ENCODE results near the gene CEACAM1.
"Not testable (repeated sequence)": the region's sequence is repeated elsewhere in the genome, so short reads cannot be mapped to it uniquely, and the experiment has no call there.

Gene CEACAM1

DNA sequence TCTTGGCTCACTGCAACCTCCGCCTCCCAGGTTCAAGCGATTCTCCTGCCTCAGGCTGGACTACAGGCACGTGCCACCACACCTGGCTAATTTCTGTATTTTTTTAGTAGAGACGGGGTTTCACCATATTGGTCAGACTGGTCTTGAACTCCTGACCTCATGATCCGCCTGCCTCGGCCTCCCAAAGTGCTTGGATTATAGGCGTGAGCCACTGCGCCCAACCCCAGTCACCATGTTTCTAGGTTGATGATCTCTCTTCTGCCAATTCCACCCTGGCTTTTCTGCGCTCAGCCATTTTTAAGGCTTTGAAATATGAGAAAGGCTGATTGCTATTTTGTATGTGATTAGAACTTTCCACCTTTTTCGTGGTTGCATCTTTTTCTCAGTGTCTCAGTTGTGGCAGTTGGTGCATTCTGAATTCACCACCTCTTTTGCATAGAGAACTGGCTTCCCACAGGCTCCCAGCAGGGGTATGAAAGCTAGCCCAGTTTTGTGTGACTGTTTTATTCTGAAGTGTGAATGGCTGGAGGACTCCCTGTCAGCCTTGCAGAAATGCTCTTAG is 15.5 kb downstream of the CEACAM1 start:
- DNase-seq: no peak

DNA sequence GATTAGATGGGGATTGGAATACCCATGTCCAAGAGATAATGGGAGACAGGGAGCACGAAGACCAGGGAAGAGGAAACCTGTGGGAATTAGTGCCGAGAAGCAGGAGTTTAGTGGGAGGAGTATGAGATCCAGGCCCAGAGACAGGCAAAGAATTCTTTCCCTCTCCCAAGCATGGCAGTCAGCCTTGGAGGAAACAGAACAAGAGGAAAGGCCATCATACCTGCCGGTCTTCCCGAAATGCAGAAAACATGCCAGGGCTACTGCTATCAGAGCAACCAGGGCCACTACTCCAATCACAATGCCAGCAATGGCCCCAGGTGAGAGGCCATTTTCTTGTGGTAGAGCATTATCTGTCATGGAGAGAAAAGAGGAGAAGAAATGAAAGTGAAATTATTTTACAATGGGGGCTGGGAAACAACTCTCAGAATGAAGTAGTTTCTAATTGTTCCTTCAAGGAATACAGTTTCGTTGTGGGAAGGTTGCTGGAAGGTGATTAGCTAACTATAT is 16.1 kb downstream of the CEACAM1 start:
- no peak for DNase-seq

DNA sequence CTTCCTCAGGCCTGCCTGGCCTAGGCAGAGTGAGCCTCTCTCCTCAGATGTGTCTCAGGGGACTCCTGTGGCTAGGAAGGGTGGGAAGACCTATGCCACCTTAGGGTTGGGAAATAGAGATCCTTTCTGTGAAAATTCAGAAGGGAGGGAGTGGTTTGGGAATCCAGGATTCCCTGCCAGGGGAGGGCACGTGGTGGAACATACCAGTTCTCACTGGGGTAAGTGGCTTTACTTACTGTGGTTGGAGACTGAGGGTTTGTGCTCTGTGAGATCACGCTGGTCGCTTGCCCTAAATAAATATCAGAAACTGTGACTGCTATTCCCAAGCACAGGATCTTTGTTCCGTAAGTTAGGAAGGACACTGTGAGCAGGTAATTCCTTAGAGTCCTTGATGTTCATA is 16.9 kb downstream of the CEACAM1 start:
- no peak for DNase-seq

DNA sequence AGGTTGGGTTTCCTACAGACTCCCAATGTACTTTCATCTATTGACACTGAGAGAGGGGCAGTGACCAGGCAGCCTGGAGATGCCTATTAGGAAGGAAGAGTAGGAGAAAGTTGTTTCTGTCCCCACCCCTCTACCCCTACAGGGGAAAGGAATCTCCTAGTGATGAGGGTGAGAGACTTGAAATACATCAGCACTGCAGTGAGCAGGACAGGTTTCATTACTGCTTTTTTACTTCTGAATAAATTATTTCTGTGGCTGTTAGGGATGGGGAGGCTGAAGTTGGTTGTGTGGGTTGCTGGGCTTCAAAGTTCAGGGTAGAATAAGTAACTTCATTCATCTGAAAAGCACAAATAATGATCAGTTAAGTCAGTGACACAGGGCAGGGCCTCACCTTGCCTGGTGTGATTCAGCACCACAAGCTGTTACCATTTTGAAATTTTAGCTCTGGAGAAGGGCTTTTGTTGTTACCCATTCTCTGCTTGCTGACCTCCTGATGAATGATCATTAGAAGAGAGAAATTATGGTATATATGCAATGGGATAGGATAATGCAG is 19.3 kb downstream of the CEACAM1 start:
- no peak for DNase-seq

DNA sequence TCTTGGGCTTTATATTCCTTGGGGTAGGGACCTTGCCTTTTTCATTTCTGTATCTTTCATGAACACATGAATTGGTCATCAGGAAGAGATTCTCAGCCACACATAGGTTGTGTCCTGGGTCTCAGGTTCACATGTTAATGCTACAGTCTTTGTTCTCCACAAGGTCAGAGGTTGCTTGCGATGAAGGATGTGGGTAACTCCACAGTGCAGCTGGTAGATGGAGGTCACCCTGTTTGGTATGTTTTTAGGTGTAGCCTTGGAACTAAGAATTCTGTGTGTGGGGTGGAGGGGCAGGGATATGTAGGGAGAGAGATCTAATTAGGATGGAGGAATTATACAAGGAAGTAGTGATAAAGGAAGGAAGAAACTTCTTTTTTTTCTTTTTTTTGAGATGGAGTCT is 23.2 kb downstream of the CEACAM1 start:
- DNase-seq: no peak

DNA sequence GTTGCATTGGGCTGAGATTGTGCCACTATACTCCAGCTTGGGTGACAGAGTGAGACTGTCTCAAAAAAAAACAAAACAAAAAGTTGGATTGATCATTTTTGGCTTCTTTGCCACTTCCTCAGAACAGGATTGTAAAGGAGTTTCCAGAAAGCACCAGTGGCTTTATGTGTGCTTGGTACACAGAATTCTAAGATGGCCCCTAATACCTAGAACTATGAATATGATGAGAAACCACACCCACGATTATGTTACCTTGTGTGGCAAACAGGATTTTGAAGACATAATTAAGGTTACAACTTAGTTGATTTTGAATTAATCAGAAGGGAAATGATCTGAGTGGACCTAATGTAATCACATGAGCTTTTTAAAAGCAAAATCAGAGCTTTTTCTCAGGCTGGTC is 26.5 kb downstream of the CEACAM1 start:
- no peak for DNase-seq

DNA sequence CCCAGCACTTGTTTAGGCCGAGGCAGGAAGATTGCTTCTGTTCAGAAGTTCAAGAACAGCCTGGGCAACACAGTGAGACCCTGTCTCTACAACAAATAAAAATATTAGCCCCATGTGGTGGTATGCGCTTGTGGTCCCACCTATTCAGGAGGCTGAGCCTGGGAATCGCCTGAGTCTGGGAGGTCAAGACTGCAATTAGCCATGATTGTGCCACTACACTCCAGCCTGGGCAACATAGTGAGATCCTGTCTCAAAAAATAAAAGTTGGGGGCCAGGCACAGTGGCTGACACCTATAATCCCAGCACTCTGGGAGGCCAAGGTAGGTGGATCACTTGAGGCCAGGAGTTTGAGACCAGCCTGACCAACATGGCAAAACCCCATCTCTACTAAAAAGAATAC is 27.0 kb downstream of the CEACAM1 start:
- DNase-seq: not testable (repeated sequence)

DNA sequence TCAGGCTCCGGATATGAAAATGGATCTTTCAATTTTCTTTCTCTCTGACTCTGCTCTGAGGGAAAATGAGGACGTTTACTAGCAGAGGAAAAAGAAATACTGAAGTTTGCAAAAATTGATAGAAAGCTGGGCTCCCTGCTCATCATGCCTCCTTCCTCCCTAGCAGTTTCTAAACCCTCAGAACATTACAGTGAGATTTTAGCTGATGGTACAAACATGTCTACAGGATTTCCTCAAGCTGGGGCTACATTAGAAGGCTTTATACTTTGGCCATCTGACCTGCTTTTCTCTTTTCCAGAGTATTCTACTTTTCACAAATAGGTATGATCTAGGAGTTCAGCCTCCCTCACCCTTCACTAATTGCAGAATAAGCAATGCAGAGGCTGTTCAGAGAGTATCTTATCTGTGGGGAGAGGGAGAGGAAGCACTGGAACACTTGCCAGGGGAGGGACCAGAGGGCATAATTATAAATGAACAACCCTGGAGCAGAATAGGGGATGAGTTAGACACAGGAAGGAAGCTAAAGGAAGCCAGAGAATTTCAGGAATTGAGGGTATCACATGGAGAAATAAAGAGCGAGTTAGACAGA is 30.0 kb downstream of the CEACAM1 start:
- DNase-seq: no peak

DNA sequence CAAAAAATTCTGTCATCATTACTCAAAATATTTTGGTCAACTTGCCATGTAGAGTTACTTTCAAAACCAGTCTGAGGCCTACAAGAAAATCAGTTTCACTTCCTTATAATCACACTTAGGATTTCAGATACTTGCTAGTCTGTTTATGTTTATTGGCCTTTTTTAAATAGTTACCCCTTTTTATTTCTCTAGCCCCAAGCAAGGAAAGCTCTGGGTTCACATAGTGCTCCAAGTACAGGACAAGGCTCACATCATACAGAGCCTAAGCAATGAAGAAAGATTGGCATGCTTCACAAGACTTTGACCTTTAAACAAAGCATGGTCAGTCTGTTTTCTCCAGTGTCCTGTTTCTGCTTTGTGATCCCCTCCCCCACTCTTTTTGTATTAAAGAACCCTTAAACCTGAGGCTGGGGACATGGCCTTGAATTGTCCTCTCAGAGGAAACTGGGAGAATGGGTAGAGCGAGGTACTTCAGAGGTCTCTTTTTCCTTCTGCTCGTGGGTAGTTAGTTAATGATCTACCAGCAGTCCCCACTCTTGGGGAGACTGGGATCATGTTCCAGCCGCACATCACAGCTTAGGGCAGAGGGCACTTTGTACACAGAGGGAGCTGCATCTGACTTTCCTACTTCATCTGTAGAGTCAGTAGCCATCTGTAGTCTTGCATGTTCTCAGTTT is 30.7 kb downstream of the CEACAM1 start:
- DNase-seq: no peak

DNA sequence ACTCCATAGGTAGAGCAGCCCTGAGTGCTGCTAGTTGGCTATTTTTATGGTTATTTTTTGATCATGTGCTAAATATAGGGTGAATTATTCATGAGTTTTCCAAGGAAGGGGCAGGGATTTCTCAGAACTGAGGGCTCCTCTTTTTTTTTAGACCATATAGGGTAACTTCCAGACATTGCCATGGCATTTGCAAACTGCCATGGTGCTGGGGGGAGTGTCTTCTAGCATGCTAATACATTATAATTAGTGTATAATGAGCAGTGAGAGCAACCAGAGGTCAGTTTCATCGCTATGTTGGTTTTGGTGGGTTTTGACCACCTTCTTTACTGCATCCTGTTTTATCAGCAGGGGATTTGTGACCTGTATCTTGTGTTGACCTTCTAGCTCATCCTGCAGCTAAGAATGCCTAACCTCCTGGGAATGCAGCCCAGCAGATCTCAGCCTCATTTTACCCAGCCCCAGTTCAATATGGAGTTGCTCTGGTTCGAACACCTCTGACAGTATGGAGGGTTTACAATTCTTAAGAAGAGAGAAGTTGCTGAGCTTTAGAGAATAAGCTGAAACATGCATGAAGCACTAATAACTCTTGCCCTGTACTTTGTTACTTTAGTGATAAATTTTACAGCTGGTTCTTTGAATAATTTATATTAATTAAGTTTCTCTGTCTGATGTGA is 31.7 kb downstream of the CEACAM1 start:
- DNase-seq: no peak

DNA sequence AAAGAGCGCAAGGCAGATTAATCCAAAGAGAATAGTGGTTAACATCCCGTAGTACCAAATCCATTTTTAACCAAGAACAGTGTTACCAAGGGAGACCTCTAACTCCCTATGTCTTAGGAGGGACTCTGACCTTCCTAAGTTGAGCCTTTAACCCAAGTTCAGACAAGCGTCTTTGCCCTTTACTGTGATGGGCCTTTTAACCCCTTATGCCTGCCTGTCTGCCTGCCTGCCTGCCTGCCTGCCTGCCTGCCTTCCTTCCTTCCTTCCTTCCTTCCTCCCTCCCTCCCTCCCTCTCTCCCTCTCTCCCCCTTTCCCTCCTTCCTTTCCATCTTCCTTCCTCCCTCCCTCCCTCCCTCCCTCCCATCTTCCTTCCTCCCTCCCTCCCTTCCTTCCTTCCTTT is 32.6 kb downstream of the CEACAM1 start:
- DNase-seq: no peak

DNA sequence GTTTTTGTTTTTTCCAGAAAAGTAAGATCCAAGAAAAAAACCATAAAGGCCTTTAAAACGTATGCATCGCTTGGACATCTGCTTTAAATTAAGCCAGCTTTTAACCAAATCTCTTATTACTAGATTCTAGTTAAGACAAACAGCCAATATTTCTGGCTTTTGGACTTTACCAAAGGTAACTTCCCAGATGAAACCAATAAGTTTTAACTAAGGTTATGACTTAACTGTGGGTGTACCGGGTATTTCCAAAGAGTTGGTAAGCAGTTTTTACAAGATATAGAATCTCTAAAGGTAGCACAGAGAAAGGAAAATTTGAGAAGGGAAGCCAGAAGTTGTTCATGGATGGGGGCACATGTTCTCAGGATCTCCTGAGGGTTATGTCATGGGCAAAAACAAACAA is 34.0 kb downstream of the CEACAM1 start:
- no peak for DNase-seq

DNA sequence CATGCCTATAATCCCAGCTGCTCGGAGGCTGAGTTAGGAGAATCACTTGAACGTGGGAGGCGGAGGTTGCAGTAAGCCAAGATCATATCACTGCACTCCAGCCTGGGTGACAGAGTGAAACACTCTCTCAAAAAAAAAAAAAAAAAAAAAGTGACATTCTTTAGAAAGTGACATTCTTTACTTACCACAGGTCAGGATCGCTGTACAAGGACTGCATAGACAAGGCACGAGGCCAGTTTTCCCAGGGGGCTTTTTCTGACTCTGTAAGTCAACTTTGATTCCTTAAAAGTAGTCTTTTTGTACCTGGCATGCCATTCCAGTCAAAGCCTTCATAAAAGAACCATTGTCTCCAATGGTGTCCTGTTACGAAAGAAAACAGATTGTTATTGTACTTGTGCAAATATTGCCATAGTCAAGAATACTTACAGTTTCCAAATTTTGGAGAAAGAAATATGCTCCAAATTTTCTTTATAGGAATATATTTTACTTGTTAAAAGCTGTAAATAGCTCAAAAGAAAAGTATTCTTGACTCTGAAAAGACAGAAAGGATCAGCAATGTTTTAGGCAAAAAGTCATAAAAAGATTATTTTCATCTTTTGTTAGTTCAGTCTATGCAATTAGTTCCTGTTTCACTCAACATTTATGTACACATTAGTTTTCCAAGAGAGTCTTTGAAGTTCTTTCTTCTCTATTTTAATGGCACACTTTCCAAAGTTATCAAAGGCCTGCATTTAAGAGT is 39.3 kb downstream of the CEACAM1 start:
- no peak for DNase-seq

DNA sequence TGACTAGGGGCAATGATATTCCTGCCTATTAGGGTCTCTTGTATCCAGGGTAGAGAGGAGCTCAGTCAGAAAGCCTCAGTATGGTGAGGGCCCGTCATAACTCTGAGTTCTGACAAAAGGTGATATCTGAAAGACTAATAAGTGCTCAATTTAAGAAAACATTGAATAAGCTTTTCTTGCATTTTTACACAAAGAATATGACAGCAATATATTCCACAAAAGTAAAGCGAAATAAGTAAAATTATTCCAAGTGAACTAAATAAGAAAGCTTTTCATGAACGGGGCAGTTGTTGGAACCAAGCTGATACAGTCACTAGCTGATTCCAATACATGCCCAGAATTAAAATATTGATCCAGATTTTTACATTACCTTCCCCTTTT is 40.5 kb downstream of the CEACAM1 start:
- DNase-seq: no peak

DNA sequence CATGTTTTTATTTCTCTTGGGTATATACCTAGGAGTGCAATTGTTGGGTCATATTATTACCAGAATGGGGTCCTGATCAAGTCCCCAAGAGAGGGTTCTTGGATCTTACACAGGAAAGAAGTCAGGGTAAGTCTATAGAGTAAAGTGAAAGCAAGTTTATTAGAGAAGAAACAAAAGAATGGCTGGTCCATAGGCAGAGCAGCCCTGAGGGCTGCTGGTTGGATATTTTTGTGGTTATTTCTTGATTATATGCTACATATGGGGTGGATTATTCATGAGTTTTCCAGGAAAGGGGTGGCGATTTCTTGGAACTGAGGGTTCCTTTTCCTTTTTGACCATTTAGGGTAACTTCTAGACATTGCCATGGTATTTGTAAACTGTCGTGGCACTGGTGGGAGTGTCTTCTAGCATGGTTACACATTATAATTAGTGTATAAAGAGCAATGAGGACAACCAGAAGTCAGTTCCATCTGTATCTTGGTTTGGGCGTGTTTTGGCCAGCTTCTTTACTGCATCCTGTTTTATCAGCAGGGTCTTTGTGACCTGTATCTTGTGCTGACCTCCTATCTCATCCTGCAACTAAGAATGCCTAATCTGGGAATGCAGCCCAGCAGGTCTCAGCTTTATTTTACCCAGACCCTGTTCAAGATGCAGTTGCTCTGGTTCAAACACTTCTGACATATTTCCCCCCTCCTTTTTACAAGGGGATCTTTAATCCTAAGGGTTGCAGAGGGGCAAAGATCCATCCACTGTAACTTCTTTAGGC is 41.1 kb downstream of the CEACAM1 start:
- DNase-seq: no peak

DNA sequence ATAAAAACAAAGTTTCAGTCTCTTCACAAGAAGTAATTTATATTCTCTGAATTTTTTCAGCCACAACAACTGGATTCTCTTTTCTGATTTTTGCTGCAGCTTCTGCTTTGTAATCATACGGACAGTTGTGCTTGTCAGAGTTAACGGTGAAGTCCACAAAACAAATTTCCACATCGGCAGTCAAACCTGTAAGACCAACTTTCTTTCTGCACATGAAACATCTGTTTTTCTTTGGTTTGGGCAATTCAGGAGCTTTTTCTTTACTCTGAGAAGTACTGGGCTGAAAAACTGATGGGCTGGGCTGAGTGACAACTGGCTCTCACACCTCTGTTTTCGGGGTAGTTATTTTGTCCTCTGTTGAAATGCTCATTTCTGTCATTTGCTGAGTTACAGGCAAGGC is 43.2 kb downstream of the CEACAM1 start:
- DNase-seq: not testable (repeated sequence)

DNA sequence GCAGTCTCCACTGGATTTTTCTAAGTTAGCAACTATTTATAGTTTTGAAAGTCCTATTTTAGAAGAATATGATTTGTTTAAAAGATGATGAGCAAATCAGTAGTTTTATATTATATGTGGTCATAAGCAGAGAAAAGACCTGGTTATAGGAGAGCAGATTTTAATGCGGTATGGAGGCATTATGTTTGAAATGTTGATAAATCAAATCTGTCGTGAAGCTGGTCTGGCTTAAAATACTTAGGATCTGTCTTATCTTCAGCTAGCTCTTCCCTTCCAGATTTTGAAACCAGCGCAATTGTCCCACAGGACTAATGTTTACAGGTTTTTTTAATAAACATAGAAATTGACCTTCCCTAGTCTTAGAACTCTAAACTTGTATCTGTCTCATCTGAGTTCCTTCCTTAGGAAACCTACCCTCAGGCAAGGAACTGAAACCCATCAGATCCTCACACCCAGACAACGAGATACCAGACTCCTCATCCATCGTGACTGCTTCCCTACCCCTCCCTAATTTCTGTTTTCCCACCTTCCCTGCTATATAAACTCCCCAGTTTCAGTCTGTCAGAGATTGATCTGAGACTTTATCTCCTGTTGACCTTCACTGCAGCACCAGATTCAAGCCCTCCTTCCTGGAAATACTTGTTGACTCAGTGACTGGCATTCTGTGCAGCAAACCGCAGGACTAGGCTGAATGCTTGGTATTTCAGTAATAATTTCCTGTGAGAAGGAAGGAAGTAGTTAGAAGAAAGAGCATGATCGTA is 47.8 kb downstream of the CEACAM1 start:
- no peak for DNase-seq

DNA sequence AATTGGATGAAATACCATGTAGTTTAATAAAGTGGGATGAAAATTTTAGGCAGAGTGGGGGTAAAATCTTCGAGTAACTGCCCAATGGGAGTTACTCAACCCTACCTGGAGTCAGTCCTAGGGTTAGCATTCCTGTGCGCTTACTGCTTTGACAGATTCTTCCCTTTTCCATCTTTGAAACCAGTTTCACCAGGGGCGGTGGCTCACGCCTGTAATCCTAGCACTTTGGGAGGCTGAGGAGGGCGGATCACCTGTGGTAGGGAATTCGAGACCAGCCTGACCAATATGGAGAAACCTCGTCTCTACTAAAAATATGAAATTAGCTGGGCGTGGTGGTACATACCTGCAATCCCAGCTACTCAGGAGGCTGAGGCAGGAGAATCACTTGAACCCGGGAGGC is 48.5 kb downstream of the CEACAM1 start:
- no peak for DNase-seq

DNA sequence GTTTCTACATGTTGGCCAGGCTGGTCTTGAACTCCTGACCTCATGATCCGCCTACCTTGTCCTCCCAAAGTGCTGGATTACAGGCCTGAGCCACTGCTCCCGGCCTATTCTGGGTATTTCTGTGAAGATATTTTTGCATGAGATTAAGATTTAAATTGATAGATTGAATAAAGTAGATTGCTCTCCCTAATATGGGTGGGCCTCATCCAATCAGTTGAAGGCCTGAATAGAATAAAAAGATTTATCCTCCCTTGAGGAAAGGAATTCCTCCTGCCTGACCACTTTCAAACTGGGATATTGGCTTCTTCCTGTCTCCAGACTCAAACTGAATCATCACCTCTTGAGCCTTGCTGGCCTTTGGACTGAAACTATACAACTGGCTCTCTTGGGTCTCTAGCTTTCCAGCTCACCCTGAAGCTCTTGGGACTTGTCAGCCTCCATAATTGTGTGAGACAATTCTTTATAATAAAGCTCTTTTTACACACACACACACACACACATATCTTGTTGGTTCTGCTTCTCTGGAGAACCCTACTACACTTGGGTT is 49.4 kb downstream of the CEACAM1 start:
- no peak for DNase-seq

DNA sequence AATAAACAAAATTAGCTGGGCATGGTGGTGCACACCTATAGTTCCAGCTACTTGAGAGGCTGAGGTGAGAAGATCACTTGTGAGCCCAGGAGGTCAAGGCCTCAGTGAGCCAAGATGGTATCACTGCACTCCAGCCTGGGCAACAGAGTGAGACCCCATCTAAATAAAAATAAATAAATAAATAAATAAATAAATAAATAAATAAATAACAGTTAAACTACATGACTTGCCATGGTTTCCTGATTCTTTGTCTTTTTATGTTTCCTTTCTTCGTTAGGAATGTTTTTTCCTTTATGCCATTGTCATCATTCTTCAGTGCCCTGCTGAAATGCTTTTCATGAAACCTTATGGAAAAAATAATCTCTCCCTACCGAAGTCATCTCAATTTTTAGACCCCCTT is 50.3 kb downstream of the CEACAM1 start:
- DNase-seq: no peak

Data from nucleus accumbens (tissue), 56 donors.